SW480 (cell line): Measurements from ENCODE around the gene MRPL55.

Source experiments
- DNase-seq: peaks from one replicate; pipeline ENCODE4 v3.0.0-alpha.2; 2016; ENCODE audit warnings: low spot score

The MRPL55 gene

GRCh38 chr1:228109073-228109961 is at the start of gene MRPL55:
Gene MRPL55 (minus strand): TSS chr1:228109299. CDS start chr1:228108260, 1,039 bp downstream.
- DNase-seq: peak; percentile 95

- DNase-seq: no peak
These were observed 49.3 kb upstream of the MRPL55 start for GRCh38 chr1:228158151-228159007.

- DNase-seq: no peak
These were observed 48.6 kb upstream of the MRPL55 start for GRCh38 chr1:228157729-228158126.

GRCh38 chr1:228156941-228157728 is 48.0 kb upstream of the MRPL55 start:
- no peak for DNase-seq

GRCh38 chr1:228156515-228156881 is 47.4 kb upstream of the MRPL55 start:
- no peak for DNase-seq

GRCh38 chr1:228155596-228156514 is 46.8 kb upstream of the MRPL55 start:
- no peak for DNase-seq

- DNase-seq: peak; percentile 64
These were observed 45.8 kb upstream of the MRPL55 start for GRCh38 chr1:228154670-228155571.

GRCh38 chr1:228154021-228154669 is 45.0 kb upstream of the MRPL55 start:
- DNase-seq: no peak

- DNase-seq: no peak
These were observed 43.8 kb upstream of the MRPL55 start for GRCh38 chr1:228152918-228153258.

GRCh38 chr1:228152097-228152917 is 43.2 kb upstream of the MRPL55 start:
- DNase-seq: no peak

- DNase-seq: no peak
These were observed 42.3 kb upstream of the MRPL55 start for GRCh38 chr1:228151180-228151925.

- DNase-seq: no peak
These were observed 41.5 kb upstream of the MRPL55 start for GRCh38 chr1:228150461-228151179.

GRCh38 chr1:228150120-228150460 is 41.0 kb upstream of the MRPL55 start:
- no peak for DNase-seq

GRCh38 chr1:228149406-228150119 is 40.5 kb upstream of the MRPL55 start, which contains the start of gene GJC2:
Gene GJC2 (plus strand): TSS chr1:228149930. CDS start chr1:228157759, 7,829 bp downstream.
- no peak for DNase-seq

- no peak for DNase-seq
These were observed 39.9 kb upstream of the MRPL55 start for GRCh38 chr1:228148935-228149405.

- DNase-seq: no peak
These were observed 39.2 kb upstream of the MRPL55 start for GRCh38 chr1:228148196-228148861.
